Measurements from ENCODE around the gene PSMG2. TPM values are rescaled to one million over a fixed set of nuclear protein-coding genes. Genes with fewer than 3 reads are reported as not detected.
A peak's percentile ranks its signal among the peaks of the same experiment; 100 is the strongest.

Gene PSMG2
- total RNA-seq, 1 donor from 2014 or later: 41.9 TPM

- H3K4me3 ChIP-seq (ENCODE audit: low read depth, low read length): no peak overlapping the region
- no peak for TF ChIP-seq CTCF (IDR thresholded peaks at IDR 0.05; ENCODE audit: insufficient read depth, low read length, severe bottlenecking)
- no peak for DNase-seq (ENCODE audit: low read depth)
- H3K36me3 ChIP-seq (ENCODE audit: control insufficient read depth, insufficient read depth, low read length): no peaks in the 10 kb centered on the region
- no peaks in the 10 kb centered on the region for H3K27me3 ChIP-seq (ENCODE audit: control insufficient read depth, insufficient read depth, low read length)
- FAIRE-seq: no peak
Measured at GRCh38 chr18:12689256-12689850, 13.5 kb upstream of the PSMG2 start.

- no peaks in the 10 kb centered on the region for H3K27me3 ChIP-seq (ENCODE audit: control insufficient read depth, insufficient read depth, low read length)
- no peak overlapping the region for H3K4me3 ChIP-seq (ENCODE audit: low read depth, low read length)
- TF ChIP-seq CTCF (IDR thresholded peaks at IDR 0.05; ENCODE audit: insufficient read depth, low read length, severe bottlenecking): no peak
- FAIRE-seq: no peak
- no peak for DNase-seq (ENCODE audit: low read depth)
- H3K36me3 ChIP-seq (ENCODE audit: control insufficient read depth, insufficient read depth, low read length): no peaks in the 10 kb centered on the region
Measured at GRCh38 chr18:12692206-12692605, 10.6 kb upstream of the PSMG2 start.

- no peak for FAIRE-seq
- peak; percentile 50 for DNase-seq (ENCODE audit: low read depth)
- H3K27me3 ChIP-seq (ENCODE audit: control insufficient read depth, insufficient read depth, low read length): no peaks in the 10 kb centered on the region
- TF ChIP-seq CTCF (IDR thresholded peaks at IDR 0.05; ENCODE audit: insufficient read depth, low read length, severe bottlenecking): no peak
- no peaks in the 10 kb centered on the region for H3K36me3 ChIP-seq (ENCODE audit: control insufficient read depth, insufficient read depth, low read length)
- no peak overlapping the region for H3K4me3 ChIP-seq (ENCODE audit: low read depth, low read length)
Measured at GRCh38 chr18:12694032-12694431, 8.8 kb upstream of the PSMG2 start.

DNA sequence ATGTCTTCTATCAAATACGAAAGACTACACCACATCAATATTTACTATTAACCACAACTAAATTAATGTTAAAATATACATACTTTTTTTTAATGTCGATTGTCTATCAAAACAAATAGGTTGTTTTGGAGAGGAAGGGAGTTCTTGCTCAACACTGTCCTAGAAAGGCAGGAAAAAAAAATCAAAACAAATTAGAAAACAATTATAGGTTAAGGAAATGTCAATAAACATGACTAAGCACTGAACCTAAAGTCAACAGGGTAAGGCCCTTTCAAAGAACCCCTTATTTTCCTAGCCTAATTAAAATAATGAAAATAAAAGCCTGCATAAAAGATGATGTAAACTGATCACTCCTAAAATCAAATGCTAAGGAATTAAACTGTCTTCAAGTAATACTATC is 3.1 kb upstream of the PSMG2 start:
- FAIRE-seq (no peak), DNase-seq (ENCODE audit: low read depth) (peak; percentile 15)
- Histone ChIP-seq H3K27me3 (ENCODE audit: control insufficient read depth, insufficient read depth, low read length) (no peaks in the 10 kb centered on the region), H3K36me3 (ENCODE audit: control insufficient read depth, insufficient read depth, low read length) (no peaks in the 10 kb centered on the region), H3K4me3 (ENCODE audit: low read depth, low read length) (no peak overlapping the region)
- TF ChIP-seq CTCF (IDR thresholded peaks at IDR 0.05; ENCODE audit: insufficient read depth, low read length, severe bottlenecking): no peak

DNA sequence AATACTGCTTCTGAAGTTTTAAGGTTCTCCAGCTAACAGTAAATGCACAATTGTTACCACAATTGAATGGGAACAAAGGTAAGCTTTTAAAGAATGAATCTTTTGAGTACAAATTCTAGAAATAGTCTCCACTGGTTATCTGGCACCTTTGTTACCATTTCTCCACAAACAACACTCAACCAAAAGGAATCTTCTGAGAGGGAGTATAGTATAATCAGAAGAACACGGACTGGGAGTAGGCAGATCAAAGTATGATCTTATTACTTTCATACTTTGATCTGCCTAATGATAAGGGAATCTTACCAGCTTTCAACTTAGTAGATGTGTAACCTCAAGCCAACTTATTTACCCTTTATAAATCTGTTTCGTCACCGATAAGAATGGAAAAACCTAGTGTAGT is 1.7 kb upstream of the PSMG2 start:
- Histone ChIP-seq H3K4me3 (ENCODE audit: low read depth, low read length) (no peak overlapping the region), H3K27me3 (ENCODE audit: control insufficient read depth, insufficient read depth, low read length) (no peaks in the 10 kb centered on the region), H3K36me3 (ENCODE audit: control insufficient read depth, insufficient read depth, low read length) (no peaks in the 10 kb centered on the region)
- FAIRE-seq (no peak), DNase-seq (ENCODE audit: low read depth) (no peak)
- no peak for TF ChIP-seq CTCF (IDR thresholded peaks at IDR 0.05; ENCODE audit: insufficient read depth, low read length, severe bottlenecking)

GRCh38 chr18:12703096-12703567 is 290 bp downstream of the PSMG2 start:
- no peak for FAIRE-seq
- no peak for TF ChIP-seq CTCF (IDR thresholded peaks at IDR 0.05; ENCODE audit: insufficient read depth, low read length, severe bottlenecking)

More at GRCh38 chr18:12703096-12703567, 290 bp downstream of the PSMG2 start:
- Histone ChIP-seq H3K4me3 (ENCODE audit: low read depth, low read length) (peak overlapping the region; percentile 92), H3K27me3 (ENCODE audit: control insufficient read depth, insufficient read depth, low read length) (no peaks in the 10 kb centered on the region), H3K36me3 (ENCODE audit: control insufficient read depth, insufficient read depth, low read length) (peaks cover 6% of the 10 kb centered on the region)
- DNase-seq (ENCODE audit: low read depth): peak; percentile 18

All from bronchial epithelial cell (primary cell).